Mucosa of gallbladder (tissue), 1 donor: ENCODE results near the gene ILF3. TPM values are rescaled to one million over a fixed set of nuclear protein-coding genes. Genes with fewer than 3 reads are reported as not detected.
"Not testable (repeated sequence)": the region's sequence is repeated elsewhere in the genome, so short reads cannot be mapped to it uniquely, and the experiment has no call there.

Experiments used
- DNase-seq: peaks from one replicate; pipeline ENCODE4 v3.0.0-alpha.2; 2020; ENCODE audit warnings: low spot score
- total RNA-seq: library from RNA; stranded (reverse); gene quantifications from one replicate; pipeline ENCODE4 v1.2.1, GENCODE V29; 2021
- donor health status: DM: no; HTN: no; CAD: no.

The ILF3 gene
- total RNA-seq, 1 donor from 2014 or later = 162 TPM

DNA sequence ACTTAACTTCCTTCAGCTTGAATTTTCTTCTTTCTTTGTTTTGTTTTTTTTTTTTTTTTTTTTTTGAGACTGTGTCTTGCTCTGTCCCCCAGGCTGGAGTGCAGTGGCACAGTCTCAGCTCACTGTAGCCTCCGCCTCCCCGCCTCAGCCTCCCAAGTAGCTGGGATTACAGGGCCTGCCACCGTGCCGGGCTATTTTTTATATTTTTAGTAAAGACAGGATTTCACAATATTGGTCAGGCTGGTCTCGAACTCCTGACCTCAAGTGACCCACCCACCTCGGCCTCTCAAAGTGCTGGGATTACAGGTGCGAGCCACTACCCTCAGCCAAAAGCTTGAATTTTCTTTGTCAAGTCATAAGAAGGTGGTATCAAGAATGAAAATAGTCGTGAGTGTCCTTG, 21.1 kb downstream of the ILF3 start:
- DNase-seq = not testable (repeated sequence)

DNA sequence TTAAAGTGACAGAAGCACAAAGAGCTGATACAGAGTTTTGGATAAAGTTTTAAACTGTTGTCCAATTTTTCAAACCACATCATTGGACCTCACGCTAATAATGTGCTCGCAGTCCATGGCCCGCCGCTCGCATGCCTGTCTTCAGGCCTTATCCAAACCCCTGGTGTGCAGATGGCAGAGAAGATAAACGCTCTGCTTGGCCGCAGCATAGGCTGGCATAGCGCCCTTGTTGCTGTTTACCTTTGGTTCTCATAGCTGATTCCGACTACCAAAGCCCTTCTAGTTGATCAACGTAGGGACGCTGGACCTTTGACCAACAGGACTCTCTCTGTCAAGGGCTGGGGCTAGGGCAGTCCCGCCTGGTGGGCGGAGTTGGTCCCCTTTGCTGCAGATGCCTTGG, 23.6 kb downstream of the ILF3 start:
- DNase-seq = no peak

DNA sequence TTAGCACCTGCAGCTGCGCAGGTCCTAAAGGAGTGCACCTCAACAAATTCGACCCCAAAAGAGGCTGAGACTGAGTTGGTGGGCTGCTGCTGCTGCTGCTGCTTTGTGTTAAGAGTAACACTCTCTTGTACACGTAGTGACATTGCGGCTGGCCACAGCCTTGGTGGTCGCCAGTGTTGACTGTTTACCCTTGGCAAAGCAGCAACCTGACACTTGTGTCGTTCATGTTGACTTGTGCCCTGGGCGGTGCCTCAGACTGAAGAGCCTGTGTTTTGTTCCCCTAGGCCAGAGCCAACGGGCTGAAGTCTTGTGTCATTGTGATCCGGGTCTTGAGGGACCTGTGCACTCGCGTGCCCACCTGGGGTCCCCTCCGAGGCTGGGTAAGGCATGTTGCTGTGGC, 24.7 kb downstream of the ILF3 start:
- no peak for DNase-seq

DNA sequence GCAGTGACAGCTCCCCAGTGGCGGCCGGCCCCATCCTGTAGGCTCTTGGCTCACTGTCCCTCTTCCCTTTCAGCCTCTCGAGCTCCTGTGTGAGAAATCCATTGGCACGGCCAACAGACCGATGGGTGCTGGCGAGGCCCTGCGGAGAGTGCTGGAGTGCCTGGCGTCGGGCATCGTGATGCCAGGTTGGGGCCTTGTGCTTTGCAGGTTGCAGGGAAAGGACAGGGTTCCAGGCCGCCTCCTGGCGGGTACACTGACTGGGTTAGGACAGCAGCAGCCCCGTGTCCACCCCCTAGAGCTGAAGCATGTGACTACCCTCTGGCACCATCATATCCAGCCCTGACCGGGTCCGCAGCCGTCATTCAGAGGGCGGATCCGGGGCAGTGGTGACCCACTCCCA, 25.6 kb downstream of the ILF3 start:
- no peak for DNase-seq

DNA sequence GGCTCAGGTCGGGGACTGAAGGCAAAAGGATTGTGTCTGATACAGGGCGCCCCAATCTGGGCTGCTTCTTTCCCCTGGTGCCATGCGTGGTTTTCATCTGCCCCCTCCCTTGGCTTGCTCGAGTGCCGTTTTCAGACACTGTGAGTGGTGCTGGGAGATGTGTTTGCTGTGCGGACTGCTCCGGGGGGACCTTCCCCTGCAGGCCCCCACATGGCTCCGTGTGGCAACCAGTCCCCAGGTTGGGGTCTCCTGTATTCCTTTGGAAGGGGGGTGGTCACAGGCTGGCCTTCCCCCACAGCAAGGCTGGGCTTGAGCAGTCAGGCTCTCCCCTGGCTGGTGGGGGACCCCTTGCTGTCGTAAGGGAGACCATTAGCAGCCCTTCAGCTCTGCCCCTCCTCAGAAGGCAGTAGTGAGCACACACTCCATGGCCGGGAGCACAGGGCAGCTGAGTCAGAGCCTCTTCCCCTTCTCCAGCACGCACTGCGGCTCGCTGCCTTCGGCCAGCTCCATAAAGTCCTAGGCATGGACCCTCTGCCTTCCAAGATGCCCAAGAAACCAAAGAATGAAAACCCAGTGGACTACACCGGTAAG, 26.5 kb downstream of the ILF3 start:
- DNase-seq = no peak

DNA sequence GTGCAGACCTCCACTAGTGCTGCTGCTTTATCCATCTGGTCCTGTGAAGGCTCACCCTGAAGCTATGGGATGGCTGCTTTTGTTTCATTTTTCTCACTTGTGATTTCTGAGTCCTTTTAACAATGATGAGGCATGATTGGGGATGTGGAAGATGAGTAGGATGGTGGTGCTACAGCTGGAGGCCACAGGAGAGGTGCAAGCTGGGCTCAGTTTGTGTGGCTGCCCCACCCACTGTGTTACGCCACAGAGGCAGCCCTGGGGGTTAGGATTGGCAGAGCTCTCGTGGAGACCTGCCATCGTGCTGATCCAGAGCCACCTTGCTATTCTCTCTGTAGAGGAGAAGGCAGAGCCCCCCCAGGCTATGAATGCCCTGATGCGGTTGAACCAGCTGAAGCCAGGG, 27.5 kb downstream of the ILF3 start:
- DNase-seq = no peak

DNA sequence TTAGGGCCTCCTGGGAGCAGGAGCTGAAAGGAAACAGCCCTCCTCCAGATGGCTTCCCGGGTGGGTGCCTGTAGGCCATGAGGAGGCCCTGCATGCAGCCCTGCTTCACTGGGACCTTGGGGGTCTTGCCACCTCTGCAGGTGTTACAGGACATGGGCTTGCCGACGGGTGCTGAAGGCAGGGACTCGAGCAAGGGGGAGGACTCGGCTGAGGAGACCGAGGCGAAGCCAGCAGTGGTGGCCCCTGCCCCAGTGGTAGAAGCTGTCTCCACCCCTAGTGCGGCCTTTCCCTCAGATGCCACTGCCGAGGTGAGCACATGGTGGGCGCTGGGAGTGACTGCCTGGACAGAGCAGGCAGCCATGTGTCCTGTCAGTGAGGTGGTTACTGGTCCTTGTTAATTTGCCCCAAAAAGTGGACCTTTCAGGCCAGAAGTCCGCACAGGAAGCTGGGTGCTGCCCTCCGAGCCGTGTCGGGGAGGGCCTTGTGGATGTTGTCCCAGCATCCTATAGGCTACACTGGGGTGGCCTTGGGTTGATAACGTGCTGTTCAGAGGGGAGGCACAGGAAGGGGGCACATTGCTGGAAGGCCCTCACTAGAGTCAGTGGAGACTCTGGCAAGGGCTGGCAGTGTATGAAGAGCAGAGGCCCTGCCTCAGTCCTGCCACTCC, 28.4 kb downstream of the ILF3 start:
- no peak for DNase-seq

DNA sequence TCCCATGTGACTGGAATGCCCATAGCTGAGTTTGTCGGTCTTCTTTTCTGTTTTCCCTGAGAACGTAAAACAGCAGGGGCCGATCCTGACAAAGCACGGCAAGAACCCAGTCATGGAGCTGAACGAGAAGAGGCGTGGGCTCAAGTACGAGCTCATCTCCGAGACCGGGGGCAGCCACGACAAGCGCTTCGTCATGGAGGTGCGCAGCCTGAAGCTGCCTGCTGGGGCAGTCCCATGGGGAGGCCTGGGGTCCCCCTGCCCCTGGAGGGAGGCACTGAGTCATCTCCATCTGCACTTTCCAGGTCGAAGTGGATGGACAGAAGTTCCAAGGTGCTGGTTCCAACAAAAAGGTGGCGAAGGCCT, 28.9 kb downstream of the ILF3 start:
- no peak for DNase-seq

DNA sequence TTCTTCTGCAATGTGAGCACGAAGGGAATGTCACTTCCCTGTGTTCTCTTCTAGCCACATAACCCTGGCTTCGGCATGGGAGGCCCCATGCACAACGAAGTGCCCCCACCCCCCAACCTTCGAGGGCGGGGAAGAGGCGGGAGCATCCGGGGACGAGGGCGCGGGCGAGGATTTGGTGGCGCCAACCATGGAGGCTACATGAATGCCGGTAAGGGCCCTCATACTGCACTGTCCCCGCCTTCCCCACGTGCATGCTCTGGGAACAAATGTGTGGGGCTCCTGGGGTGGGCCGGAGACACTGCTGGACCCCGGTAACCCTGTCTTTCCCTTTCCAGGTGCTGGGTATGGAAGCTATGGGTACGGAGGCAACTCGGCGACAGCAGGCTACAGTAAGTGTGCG, 29.4 kb downstream of the ILF3 start:
- DNase-seq = no peak

DNA sequence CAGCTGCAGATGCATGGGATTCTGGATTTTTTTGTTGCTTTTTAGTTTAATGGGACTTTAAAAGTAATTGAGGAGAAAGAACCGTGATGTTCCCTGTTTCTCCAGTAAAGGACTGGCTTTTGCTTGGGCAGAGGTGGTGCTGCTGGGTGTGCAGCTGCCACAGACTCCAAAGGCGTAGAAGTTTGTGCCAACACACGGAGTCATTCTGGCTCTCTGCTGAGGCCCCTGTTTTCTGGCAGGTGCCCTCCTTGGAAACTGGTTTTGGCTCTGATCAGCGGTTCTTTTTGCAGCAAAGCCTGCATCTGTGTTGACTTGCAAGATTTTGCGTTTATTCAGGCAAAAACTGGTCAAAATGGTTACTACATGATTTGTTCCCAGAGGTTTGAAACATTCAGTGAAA, 31.1 kb downstream of the ILF3 start:
- no peak for DNase-seq

DNA sequence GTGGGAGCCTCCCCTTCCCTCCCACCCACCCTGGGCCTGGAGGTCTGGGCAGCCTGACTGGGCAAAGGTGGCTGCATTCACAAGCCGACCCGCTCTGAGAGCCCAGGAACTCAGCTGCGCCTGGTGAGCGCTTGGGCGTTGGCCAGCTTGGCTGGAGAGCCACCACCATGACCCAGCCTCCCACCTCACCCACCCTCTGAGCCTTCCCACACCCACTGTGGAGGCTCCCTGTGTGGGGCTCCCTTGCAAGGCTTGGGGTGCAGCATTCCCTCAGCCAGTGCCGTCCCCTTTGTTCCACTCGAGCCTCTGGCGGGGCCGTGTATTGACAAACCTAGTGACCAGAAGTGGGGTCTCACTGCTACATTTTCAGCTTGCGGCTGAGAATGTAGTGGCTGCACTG, 32.0 kb downstream of the ILF3 start:
- no peak for DNase-seq

DNA sequence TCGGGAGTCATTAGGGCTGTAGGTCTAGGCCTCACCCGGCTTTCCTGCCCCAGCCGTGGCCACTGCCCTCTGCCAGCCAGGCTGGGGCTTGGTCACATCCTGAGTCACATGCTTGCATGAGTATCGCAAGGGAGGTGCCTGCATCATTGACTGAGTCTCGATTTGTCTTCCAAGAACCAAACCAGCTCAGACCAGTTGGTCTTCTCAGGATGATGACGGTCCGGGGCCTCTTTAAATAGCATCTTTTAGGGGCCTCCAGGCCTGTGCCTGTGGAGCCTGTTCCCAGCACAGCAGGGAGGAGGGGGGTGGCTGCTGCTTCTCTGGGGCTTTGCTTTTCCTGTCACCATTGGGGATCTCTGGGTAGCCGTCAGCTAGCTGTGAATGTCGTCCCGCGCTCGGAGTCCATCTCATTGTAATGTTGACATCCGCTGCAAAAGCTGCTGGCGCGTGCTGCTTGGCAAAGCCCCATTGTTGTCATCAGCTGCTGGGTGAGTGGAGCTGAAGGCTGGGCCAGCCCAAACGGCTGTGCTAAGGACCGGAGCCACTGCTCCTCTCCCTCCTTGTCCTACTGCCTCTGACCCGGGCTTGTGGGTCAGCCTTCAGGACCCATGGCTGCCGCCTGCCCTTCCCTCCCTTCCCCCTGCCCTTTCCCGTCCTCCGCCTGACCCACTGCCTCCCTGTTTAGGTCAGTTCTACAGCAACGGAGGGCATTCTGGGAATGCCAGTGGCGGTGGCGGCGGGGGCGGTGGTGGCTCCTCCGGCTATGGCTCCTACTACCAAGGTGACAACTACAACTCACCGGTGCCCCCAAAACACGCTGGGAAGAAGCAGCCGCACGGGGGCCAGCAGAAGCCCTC, 32.7 kb downstream of the ILF3 start:
- DNase-seq = no peak

DNA sequence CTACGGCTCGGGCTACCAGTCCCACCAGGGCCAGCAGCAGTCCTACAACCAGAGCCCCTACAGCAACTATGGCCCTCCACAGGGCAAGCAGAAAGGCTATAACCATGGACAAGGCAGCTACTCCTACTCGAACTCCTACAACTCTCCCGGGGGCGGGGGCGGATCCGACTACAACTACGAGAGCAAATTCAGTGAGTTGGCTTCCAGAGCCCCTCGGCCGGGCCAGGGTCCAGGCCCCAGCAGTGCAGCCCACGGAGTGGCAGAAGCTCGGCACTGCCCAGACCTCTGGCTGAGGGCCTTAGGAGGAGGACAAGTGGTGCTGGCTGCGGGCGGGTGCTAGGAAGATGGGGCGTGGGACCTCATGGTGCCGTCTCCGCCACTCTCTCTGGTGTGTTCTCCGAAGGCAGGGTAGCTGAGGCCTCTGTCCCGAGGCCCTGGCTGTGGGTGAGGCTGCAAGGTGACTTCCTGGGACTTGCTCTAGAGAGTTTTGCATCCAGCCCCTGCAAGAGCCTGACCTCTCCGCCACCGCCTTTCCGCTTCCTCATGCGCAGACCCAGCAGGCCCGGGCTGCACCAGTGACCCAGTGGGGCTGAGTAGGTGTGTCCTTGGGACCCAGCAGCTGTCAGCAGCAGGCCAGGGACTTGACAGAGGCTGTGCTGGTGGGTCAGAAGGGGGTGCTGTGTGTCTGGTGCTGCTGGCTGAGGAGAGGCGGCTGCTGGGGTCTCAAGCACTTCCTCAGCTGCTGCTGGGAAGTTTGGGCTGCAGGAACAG, 33.6 kb downstream of the ILF3 start:
- no peak for DNase-seq

DNA sequence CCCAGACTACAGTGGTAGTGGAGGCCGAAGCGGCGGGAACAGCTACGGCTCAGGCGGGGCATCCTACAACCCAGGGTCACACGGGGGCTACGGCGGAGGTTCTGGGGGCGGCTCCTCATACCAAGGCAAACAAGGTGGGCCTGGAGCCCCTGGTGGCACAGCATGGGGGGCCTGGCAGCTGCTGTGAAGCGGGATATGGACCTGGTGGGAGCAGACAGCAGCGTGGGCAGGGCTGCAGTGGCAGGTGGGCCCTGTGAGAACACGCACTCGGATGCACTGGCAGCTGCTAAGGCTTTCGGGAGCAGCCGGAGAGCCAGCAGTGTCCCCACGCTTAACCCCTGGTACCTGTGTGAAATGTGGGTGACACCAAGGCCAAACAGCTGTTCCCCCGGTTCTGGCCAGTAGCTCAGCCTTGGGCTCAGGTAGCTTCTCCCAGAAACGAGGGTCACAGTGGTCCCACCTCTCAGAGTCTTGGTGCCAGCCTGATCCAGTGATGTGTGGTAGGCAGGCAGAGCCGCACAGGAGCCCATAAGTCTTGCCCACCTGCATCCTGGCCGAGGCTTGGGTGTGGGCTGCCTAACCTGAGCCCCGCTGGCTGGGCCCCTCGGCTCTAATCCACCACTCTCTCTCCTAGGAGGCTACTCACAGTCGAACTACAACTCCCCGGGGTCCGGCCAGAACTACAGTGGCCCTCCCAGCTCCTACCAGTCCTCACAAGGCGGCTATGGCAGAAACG, 34.6 kb downstream of the ILF3 start:
- no peak for DNase-seq

DNA sequence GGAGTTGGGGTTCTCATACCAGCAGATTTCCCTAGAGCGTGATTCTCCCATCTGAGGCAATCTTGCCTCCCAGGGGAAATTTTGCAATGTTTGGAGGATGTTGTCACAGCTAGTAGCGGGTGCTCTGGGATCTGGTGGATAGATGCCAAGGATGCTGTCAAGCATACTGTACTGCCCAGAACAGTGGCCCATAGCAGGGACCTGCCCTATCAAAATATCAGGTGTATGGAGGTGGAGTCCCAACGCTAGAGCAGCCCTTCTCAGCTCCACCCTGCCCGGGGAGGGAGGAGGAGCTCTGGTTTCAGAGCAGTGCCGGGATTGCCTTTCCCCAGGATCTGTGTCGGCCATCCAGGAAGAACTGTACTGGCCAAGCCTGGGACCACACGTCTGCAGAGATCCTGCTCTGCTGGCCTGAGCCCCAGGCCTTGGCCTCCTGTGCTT, 36.2 kb downstream of the ILF3 start:
- no peak for DNase-seq

DNA sequence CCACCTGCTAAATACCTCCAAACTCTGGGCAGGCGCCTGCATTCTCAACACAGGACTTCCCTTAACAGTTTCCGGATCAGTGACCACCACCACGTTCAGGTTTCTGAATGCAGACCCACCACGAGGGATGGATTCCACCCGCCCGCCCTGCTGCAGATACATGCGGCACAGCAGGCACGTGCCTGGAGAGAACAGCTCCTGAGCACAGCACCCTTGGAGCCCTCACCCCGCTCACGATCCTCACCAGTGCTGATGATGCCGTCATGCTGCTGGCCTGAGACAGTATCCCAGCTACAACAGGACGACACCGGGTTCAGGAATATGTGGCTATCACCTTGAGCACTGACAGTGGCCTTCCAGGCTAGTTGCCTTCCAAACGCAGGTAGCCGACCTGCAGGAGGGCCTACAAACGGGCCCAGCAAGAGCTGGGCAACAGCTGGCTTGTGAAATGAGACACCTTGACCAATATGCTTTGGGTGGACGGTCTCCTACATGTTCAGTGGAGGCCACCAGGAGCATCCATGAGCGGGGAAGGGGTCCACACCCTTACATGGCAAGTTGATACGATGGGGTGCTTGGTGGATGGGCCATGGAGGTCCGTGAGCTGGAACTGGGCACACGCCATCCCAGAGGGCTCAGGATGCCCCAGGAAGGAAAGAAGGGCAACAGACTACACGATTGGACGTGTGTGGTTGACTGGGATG, 37.2 kb downstream of the ILF3 start:
- DNase-seq = no peak

DNA sequence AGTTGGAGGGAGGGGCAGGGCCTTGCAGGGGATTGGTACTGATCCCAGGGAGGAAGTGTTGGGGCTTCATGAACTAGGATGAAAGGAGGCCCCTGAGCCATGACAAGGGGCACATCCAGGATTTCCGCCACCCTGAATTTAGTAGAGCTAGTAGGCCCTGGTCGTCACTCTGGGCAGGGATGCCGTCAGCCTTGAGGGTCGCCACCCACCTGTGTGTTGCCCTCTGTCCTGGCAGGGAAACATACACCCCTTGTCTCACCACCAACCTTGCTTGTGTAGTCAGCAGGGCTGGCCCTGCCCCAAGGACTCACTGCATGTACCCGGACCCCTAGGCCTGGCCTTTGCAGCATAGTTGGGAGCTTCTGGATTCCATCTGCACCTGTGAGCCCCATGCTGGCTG, 37.7 kb downstream of the ILF3 start:
- DNase-seq = no peak

DNA sequence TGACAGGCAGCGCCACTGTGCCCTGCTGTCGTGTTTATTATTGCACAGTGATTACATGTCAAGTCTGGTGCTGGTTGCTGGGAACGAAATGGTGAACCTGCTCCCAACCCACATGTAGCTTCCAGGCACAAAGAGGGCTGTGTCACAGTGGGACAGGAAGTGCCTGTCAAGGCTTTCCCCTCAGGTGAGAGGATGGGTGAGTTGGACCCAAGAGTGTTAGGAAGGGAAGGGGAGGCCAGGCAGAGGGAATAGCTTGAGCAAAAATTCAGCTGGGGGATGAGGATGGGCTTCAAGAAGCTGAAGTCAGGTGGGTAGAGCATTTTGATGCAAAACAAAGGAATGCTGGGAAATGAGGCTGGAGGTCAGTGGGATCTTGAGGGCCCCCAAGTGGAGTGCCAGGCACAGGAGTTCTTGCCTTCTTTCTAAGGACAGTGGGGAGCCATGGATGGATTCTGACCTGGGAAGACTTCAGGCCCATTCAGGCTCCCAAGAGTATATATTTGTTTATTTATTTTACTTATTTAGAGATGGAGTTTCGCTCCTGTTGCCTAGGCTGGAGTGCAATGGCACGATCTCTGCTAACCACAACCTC, 38.6 kb downstream of the ILF3 start:
- DNase-seq = no peak

DNA sequence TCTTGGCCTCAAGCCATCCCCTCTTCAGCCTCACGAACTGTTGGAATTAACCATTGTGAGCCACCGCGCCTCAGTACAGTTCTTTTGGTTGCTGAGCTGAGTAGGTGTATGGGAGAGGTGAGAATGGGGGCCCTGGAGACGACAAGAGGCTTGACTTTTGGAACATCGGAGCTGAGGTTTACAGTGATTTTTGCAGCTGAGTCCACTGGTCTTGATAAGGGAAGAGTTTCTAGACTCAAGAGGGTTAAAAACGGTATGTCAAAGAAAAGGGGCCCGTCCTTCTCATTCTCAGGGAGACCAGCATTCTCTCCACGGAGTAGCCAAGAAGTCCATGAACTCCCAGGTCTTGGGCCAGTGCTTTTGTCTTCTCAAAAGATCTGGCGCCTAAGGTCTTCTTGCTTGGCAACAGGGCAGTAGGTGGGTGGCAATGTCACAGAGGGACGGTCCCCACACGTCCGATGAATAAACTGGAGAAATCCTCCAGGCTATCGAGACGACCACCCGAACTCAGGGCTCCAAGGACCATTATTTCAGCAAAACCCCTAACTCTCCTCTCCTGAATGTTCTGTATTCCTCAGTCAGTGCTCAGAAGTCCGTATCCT, 40.7 kb downstream of the ILF3 start:
- DNase-seq = no peak
